Measurements from ENCODE around the gene WNT7B.

WNT7B gene

GRCh38 chr22:45895436-45896152 is 81.4 kb downstream of the WNT7B start:
- no peak overlapping the region for H3K9ac ChIP-seq (ENCODE audit: low read depth, low read length, poor library complexity, severe bottlenecking)

GRCh38 chr22:45893516-45893915 is 83.4 kb downstream of the WNT7B start:
- Histone ChIP-seq H2AFZ (ENCODE audit: low read length) (no peak overlapping the region), H3K27me3 (ENCODE audit: insufficient read depth, low read length, poor library complexity, severe bottlenecking) (no peaks in the 10 kb centered on the region), H3K79me2 (ENCODE audit: insufficient read depth, low read length) (no peaks in the 10 kb centered on the region), H3K9me3 (ENCODE audit: insufficient read depth, low read depth, low read length) (no peaks in the 10 kb centered on the region), H3K4me3 (ENCODE audit: low read length, poor library complexity, severe bottlenecking) (no peak overlapping the region), H4K20me1 (ENCODE audit: insufficient read depth, low read length, poor library complexity, severe bottlenecking) (no peaks in the 10 kb centered on the region), H3K4me1 (ENCODE audit: insufficient read depth, low read length, poor library complexity, severe bottlenecking) (no peaks in the 10 kb centered on the region), H3K4me2 (ENCODE audit: low read depth, low read length, poor library complexity, severe bottlenecking) (no peak overlapping the region), H3K36me3 (ENCODE audit: insufficient read depth, low read length) (no peaks in the 10 kb centered on the region), H3K9ac (ENCODE audit: low read depth, low read length, poor library complexity, severe bottlenecking) (no peak overlapping the region), H3K9me2 (replicated peaks; ENCODE audit: low read depth, low read length) (no peaks in the 10 kb centered on the region), H3F3A (ENCODE audit: low read depth) (no peaks in the 10 kb centered on the region)
- TF ChIP-seq CTCF (conservative IDR thresholded peaks at IDR 0.05; ENCODE audit: low read length): no peak
- no peak for TF ChIP-seq EZH2phosphoT487 (IDR thresholded peaks at IDR 0.05; ENCODE audit: borderline replicate concordance)

More at GRCh38 chr22:45895436-45896152, 81.4 kb downstream of the WNT7B start:
- H3K4me1 ChIP-seq (ENCODE audit: insufficient read depth, low read length, poor library complexity, severe bottlenecking): no peaks in the 10 kb centered on the region
- no peaks in the 10 kb centered on the region for H3K79me2 ChIP-seq (ENCODE audit: insufficient read depth, low read length)
- H2AFZ ChIP-seq (ENCODE audit: low read length): no peak overlapping the region
- H3K4me3 ChIP-seq (ENCODE audit: low read length, poor library complexity, severe bottlenecking): no peak overlapping the region
- no peaks in the 10 kb centered on the region for H3K9me2 ChIP-seq (replicated peaks; ENCODE audit: low read depth, low read length)
- no peaks in the 10 kb centered on the region for H4K20me1 ChIP-seq (ENCODE audit: insufficient read depth, low read length, poor library complexity, severe bottlenecking)
- TF ChIP-seq EZH2phosphoT487 (IDR thresholded peaks at IDR 0.05; ENCODE audit: borderline replicate concordance) (no peak), CTCF (conservative IDR thresholded peaks at IDR 0.05; ENCODE audit: low read length) (no peak)
- no peaks in the 10 kb centered on the region for H3K36me3 ChIP-seq (ENCODE audit: insufficient read depth, low read length)
- H3K4me2 ChIP-seq (ENCODE audit: low read depth, low read length, poor library complexity, severe bottlenecking): no peak overlapping the region
- H3K9me3 ChIP-seq (ENCODE audit: insufficient read depth, low read depth, low read length): no peaks in the 10 kb centered on the region
- H3F3A ChIP-seq (ENCODE audit: low read depth): no peaks in the 10 kb centered on the region
- H3K27me3 ChIP-seq (ENCODE audit: insufficient read depth, low read length, poor library complexity, severe bottlenecking): no peaks in the 10 kb centered on the region

GRCh38 chr22:45892681-45893461 is 84.1 kb downstream of the WNT7B start:
- Histone ChIP-seq H3K9me2 (replicated peaks; ENCODE audit: low read depth, low read length) (no peaks in the 10 kb centered on the region), H3K79me2 (ENCODE audit: insufficient read depth, low read length) (no peaks in the 10 kb centered on the region), H3K27me3 (ENCODE audit: insufficient read depth, low read length, poor library complexity, severe bottlenecking) (no peaks in the 10 kb centered on the region), H3K9ac (ENCODE audit: low read depth, low read length, poor library complexity, severe bottlenecking) (no peak overlapping the region), H3K4me2 (ENCODE audit: low read depth, low read length, poor library complexity, severe bottlenecking) (no peak overlapping the region), H3K4me3 (ENCODE audit: low read length, poor library complexity, severe bottlenecking) (no peak overlapping the region), H3K4me1 (ENCODE audit: insufficient read depth, low read length, poor library complexity, severe bottlenecking) (no peaks in the 10 kb centered on the region), H3K9me3 (ENCODE audit: insufficient read depth, low read depth, low read length) (no peaks in the 10 kb centered on the region), H3F3A (ENCODE audit: low read depth) (no peaks in the 10 kb centered on the region), H3K36me3 (ENCODE audit: insufficient read depth, low read length) (no peaks in the 10 kb centered on the region), H4K20me1 (ENCODE audit: insufficient read depth, low read length, poor library complexity, severe bottlenecking) (no peaks in the 10 kb centered on the region), H2AFZ (ENCODE audit: low read length) (no peak overlapping the region)
- TF ChIP-seq CTCF (conservative IDR thresholded peaks at IDR 0.05; ENCODE audit: low read length) (no peak), EZH2phosphoT487 (IDR thresholded peaks at IDR 0.05; ENCODE audit: borderline replicate concordance) (no peak)

All from Loucy (cell line).